GM18867 (cell line): ENCODE measurements around the gene KRTAP10-8.
"Not testable (repeated sequence)": the region's sequence is repeated elsewhere in the genome, so short reads cannot be mapped to it uniquely, and the experiment has no call there.

Source experiments
- ATAC-seq: cut with Tn5 transposase; IDR thresholded peaks from one replicate; pipeline ENCODE4 v1.9.1; 2021; ENCODE audit warnings: mild to moderate bottlenecking, moderate library complexity; ENCODE audit not compliant: unreplicated experiment

The KRTAP10-8 gene, protein sequence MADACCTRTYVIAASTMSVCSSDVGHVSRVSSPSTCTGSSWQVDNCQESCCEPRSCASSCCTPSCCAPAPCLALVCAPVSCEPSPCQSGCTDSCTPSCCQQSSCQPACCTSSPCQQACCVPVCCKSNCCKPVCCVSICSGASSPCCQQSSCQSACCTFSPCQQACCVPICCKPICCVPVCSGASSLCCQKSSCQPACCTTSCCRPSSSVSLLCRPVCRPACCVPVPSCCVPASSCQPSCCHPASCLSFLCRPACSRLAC

DNA sequence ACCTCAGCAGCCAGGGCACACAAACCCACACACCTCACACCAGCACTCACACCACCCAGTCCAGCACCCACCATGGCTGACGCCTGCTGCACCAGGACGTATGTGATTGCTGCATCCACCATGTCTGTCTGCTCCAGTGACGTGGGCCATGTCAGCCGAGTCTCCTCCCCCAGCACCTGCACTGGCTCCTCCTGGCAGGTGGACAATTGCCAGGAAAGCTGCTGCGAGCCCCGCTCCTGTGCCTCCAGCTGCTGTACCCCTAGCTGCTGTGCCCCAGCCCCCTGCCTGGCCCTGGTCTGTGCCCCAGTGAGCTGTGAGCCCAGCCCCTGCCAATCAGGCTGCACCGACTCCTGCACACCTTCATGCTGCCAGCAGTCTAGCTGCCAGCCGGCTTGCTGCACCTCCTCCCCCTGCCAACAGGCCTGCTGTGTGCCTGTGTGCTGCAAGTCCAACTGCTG, at the start of gene KRTAP10-8:
TSS of gene KRTAP10-8 (plus strand) at position 51 of the 458 bp plus-strand sequence. CDS start at position 73, 22 bp downstream.
- no peak for ATAC-seq

DNA sequence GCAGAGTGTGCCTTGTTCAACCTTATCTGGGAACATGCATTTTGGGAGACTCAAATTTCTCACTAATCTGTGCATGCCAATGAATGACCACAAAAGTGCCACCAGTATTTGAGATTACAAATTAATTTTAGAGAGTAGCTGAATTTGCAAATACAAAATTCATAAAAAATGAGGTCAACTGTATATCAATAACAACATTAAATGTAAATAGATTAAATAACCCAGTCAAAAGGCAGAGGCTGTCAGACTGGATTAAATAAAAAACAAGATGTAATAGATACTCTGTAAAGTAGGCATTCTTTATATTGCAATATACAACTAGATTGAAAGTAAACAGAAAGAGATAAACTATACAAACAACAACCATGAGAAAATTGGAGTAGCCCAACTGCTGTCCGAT, 47.8 kb upstream of the KRTAP10-8 start:
- ATAC-seq: no peak

DNA sequence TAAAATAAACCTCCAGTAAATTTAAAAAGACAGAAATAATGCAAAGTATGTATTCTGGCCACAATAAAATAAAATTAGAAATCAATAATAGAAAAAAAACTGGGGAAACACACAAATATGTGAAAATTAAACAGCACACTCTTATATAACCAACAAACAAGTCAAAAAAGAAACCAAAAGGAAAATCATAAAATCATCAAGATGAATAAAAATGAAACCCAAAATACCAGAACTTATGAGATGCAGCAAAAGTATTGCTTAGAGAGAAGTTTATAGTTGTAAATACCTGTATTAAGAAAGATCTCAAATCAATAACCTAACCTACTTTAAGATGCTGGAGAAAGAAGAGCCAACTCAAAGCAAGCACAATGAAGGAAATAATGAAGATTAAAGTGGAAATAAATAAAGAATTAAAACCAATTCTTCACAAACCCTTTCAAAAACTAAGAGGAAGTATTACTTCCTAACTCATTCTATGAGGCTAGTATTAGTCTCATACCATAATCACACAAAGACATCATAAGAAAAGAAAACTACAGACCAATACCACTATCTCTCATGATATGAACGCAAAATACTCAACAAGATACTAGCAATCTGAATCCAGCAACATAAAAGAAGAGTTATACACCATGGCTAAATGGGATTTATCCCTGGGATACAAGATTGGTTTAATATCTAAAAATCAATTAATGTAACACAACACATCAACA, 46.8 kb upstream of the KRTAP10-8 start:
- no peak for ATAC-seq

DNA sequence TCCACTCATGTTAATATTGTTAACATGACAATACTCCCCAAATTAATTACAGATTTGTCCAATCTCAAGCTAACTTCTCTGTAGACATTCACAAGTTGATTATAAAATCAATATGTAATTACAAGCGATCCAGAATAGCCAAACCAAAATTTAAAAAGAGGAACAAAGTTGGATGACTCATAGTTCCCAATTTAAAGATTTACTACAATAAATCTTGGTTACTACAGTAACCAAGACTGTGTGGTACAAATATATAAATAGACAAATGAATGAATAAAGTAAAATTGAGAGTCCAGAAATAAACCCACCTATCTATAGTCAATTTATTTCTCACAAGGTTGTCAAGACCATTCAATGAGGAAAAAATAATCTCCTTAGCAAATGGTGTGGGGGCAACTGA, 45.5 kb upstream of the KRTAP10-8 start:
- no peak for ATAC-seq

DNA sequence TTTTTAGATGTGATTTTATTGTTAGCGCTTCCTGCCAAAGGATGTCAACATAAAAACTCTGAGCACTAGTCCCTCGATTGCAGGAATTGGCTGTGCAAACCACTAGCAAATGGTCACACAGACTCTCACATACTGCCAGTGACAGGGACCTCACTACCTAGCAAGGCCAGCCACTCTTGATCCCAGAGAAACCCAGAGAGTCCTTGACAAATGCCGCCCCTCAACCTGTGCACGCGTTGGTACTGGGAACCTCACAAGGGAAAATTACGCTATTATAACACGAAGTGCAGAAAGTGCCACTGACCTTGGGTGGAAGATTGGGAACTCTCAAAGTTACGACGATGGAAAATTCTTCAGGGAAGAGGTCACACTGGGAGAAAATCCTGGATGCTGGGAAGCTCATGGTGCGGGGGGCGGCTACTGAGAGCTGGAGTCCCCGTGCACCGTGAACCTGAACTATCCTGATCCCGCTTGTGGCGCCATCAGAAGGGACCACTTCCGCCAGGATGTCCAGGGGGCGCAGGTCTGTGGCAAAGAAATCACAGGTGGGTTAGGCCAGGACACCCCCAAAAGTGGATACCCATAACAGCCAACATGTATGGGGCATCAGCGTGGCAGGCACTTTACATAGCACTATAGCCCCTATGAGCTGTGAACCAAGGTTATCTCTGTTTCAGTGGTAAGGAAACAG, 44.3 kb upstream of the KRTAP10-8 start:
- no peak for ATAC-seq

DNA sequence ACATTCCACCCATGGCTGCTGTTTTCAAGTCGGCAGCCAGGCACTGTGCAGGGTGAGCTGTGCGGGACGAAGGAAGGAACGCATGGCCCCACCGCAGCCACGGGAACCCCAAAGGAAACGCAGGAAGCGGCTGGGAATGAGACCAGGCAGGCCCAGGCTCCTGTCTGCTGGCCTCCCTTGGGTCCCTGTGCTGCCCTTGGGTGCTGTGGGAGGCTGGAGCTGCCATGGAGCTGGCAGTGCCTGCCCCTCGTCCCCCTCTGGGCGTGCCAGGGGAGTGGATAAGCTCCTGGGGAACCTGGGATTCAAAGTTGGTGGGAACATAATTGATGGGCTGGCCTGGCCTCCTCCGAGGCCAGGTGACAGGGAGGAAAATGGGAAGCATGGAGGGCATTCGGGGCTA, 43.6 kb upstream of the KRTAP10-8 start:
- no peak for ATAC-seq

DNA sequence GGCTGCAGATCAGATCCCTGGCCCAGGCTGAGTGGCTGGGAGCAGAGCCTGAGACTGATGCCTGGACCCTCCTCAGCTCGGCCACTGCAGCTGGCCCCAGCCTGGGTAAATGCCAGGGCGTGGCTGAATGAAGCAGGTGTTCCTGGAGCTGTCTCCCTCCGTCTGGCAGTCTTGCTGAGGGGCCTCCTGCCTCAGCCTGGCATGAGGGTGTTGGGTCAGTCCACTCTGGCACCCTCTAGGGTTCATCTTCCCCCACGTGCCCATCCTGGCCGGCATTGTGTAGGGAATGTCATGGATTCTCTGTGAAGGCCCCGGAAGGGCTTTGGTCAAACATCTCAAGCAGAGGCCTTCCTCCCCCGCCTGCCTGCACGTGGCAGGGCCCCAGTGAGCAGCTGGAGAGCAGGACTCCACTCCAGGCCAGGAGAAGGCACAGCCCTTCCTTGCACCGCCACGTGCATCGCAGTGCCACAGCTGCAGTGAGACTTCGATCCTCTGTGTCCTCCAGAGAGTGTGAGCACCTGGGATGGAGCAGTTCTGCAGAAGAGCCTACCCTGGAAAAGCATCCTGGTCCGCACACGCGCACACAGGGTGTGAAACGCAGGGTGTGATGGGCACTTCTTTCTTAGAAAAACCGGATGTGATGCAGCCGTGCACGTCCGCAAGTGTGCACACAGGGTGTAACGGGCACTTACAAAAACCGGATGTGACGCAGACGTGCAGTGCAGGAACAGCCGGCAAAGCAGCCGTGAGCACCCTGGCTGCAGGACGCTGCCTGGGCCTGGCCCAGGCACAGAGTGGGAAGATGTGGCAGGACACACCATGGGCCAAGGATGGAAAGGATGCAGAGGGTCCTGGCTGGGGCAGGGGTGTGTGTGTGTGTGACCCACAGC, 43.0 kb upstream of the KRTAP10-8 start:
- no peak for ATAC-seq

DNA sequence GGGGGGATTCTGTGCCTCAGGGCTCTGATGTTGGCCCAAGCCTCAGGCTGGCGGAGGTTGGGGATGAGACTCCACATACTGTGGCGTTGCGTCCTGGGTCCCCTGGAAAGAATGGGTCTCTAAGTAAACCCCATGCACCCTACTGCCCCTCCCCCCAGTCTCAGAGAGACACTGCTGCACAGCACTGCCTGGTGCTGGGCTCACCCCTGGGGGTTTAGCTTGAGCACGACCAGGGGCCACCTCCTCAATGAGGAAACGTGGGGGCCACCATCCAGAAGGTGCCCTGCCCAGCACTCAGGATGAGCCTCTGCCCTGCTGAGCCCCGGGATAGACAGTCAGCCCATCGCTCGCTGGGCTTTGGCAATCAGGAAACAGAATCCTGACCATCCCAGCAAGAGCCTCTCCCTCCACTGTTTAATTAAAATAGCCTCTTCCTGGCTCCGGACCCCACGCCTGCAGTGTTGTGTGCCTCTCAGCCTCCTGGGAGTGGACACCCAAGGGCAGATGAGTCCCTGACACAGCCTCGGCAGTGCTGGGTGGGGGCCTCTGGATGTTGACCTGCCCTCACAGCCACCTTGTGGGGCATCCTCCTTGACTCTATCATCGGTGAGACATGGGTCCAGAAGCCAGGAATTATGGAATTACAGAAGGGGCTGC, 41.9 kb upstream of the KRTAP10-8 start:
- no peak for ATAC-seq

DNA sequence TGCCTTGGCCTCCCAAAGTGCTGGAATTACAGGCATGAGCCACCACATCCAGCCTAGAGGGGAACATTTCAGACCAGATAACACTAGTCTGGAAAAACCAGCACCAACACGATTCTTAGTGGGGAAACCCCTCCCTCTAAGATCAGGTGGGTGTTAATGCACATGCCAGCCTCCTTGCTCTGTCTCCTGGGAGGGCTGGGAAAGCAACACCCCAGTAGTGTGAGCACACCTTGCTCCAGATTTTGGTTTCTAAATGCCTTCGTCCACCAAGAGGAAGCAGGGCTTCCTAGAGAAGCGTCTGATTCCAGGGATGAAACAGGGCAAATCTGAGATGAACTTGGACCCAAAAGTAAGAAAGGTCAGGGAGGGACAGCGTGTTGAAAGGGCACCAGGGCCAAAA, 40.6 kb upstream of the KRTAP10-8 start:
- no peak for ATAC-seq

DNA sequence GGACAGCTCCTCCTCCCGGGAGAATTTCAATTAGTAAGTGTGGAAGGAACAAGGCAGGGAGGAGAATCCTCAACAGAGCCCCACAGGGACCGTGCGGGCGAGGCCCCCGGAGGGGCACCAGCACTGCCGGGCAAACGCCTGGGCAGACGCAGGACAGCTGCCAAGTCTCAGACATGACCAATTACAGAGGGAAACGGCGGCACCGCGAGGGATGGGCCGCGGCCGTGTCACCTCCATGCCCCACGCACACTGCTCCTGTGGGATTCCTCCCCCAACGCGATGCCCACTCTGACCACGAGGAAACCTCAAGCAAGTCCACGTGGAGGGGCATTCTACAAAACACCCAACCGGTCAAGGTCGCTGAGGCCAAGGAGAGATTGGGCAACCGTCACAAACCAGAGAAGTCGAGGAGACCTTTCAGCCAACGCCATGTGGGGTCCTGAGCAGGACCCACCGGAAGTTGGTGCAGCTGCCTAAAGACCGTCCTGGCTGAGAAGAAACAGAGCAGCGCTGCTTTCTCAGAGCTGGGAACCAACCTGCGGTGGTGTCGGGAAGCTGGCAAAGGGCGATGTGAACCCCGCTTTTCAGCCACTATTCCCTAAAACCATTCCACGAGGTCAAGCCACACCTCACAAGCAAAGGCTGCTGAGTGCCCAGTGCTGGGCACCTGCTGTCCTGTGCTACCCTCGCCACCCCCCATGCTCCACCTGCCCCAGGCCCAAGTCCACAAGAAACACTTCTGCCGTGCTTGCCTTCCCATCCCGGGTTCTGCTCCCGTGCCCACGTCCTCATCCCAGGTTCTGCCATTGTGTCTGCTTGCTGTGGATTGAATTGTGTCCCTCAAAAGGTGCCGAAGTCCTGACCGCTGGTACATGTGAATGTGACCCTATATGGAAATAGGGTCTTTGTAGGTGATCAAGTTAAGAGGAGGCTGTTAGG, 39.8 kb upstream of the KRTAP10-8 start:
- no peak for ATAC-seq

DNA sequence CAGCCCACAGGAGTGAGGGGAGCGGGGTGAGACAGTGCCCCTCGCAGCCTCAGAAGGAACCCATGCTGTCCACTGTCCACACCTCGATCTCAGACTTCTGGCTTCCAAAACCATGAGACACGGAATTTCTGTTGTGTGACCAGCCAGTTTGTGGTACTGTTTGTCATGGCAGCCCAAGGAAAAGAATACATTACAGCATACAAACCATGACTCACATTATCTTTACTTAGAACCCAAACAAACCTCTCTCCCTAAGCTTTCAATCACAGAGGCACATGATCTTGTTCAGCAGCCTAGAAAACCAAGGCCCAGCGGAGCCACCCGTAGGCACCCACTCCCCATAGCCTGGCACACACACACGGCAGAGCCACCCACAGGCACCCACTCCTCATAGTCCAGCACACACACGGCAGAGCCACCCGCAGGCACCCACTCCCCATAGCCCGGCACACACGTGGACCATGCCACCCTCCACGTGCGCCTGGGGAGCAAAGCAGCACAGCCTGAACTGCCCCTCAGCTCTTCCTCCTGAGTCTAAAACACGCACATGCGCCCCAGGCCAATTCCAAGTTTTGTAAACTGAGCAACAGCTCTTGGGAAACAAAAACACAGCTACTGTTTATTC, 38.8 kb upstream of the KRTAP10-8 start:
- no peak for ATAC-seq

DNA sequence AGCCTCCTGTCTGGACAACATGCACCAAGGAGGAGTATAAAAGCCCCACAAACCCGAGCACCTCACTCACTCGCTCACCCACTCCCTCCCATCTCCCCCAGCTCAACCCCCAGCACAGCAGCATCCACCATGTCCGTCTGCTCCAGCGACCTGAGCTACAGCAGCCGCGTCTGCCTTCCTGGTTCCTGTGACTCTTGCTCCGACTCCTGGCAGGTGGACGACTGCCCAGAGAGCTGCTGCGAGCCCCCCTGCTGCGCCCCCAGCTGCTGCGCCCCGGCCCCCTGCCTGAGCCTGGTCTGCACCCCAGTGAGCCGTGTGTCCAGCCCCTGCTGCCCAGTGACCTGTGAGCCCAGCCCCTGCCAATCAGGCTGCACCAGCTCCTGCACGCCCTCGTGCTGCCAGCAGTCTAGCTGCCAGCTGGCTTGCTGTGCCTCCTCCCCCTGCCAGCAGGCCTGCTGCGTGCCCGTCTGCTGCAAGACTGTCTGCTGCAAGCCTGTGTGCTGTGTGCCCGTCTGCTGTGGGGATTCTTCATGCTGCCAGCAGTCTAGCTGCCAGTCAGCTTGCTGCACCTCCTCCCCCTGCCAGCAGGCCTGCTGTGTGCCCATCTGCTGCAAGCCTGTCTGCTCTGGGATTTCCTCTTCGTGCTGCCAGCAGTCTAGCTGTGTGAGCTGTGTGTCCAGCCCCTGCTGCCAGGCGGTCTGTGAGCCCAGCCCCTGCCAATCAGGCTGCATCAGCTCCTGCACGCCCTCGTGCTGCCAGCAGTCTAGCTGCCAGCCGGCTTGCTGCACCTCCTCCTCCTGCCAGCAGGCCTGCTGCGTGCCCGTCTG, 38.0 kb upstream of the KRTAP10-8 start, which contains the start of gene KRTAP10-4:
TSS of gene KRTAP10-4 (plus strand) at position 100 of the 827 bp plus-strand sequence. CDS start at position 130, 30 bp downstream.
- not testable (repeated sequence) for ATAC-seq

DNA sequence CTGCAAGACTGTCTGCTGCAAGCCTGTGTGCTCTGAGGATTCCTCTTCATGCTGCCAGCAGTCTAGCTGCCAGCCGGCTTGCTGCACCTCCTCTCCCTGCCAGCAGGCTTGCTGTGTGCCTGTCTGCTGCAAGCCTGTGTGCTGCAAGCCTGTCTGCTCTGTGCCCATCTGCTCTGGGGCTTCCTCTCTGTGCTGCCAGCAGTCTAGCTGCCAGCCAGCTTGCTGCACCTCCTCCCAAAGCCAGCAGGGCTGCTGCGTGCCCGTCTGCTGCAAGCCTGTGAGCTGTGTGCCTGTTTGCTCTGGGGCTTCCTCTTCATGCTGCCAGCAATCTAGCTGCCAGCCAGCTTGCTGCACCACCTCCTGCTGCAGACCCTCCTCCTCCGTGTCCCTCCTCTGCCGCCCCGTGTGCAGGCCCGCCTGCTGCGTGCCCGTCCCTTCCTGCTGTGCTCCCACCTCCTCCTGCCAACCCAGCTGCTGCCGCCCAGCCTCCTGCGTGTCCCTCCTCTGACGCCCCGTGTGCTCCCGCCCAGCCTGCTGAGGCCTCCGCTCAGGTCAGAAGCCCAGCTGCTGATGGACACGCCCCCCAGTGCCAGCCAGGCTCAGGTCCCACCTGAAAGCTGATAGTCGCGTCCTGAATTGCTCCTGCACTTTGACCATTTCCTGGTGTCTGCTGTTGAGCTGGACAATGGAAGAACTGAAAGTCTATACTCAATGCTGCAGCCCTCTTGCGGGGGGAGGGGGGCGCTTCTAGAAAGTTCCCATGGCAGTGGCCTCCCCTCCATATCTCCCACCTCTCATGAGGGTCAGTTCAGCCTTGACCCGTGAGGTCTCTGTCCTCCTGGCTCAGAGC, 37.2 kb upstream of the KRTAP10-8 start:
- no peak for ATAC-seq

DNA sequence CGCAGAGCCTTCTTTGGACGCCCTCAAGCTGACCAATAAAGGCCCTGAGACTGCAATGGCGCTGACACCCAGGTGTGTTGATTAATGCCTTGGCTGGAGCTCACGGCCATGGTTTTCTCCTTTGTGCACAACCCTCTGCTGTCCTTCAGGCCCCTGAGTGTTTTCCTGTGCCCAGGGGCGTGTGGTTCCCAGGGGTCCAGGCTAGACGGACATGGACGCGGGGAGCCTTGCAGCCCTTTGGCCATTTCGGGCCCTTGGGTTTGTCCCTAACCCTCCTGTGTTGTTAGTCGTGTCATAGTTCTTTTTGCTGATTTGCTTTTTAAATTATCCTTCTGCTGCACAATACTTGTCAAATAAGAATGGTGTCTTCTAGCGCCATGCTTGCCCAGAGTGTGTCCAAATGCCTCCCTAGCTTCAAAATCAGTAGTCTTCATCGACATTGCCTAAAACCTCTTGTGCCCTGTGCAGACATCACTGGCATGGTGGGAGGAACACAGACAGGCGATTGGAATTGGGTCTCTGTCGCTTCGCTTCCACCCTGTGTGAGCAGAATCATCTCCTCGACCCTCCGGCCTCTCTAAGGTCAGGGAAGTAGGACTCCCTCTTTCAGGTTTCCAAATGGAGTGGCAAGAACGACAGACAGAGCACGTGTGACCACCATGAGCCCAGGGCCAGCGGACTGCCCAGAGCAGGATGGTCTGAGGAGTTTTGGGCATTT, 36.4 kb upstream of the KRTAP10-8 start:
- ATAC-seq: no peak

DNA sequence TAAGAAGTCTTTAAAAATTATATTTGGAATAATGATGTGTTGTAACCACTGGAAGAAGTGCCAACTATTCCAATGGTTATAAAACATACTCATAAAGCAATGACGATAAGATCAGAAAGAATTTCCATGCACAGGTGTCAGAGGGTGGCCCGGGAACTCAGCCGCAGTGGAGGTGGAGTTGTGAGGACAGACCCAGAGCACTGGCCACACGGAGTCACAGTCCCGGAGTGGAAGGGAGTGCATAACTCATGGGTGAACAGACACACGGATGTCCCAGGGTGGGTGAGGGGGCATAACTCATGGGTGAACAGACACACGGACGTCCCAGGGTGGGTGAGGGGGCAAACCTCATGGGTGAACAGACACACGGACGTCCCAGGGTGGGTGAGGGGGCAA, 35.9 kb upstream of the KRTAP10-8 start:
- no peak for ATAC-seq

DNA sequence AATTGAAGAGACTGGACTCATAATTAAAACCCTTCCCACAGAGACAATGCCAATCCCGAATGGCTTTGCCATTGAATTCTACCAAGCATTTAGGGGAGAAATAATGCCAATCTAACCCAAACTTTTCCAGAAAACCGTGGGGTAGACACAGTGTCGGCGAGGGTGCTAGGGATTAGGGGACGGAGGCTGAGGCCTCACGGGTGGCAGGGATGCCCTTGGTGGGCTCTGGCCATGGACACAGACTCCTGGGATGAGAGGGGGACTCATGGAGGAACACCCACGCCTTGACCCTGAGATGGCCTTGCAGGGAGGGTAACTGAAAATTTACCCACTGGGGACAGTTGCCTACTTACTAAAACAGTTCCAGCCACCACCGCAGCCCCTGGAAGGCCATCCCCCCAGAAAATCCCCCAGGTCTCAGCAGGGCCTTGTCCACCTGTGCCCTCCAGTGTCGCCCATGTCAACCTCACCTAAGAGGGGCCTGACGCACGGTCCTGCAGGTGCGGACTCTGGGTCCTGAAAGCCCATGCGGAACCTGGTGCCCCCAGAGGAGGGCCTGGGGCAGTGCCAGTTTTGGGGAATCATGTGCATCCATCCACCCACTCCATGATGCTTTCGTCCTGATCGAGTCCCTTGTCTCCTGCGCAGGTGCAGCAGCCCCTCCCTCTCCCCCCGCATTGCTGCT, 33.4 kb upstream of the KRTAP10-8 start:
- ATAC-seq: no peak
